Caco-2 (cell line): ENCODE results near the gene COQ6. TPM values are rescaled to one million over a fixed set of nuclear protein-coding genes. Genes with fewer than 3 reads are reported as not detected.
"Not testable (repeated sequence)": the region's sequence is repeated elsewhere in the genome, so short reads cannot be mapped to it uniquely, and the experiment has no call there.

ENCODE experiments used
- BruUV-seq: library from RNA; stranded (reverse); fragments of 400-500 nt; replicated peaks from 2 replicates; lab custom pipeline; 2021; lab: Mats Ljungman, UMichigan
- CTCF ChIA-PET: fragments of 300-600 bp; sonication (Branson Sonifier 250); formaldehyde crosslinking; loops from one replicate; lab custom pipeline; 2022; ENCODE audit warnings: antibody characterized with exemption; lab: Charles Lee
- POLR2A ChIA-PET: fragments of 300-600 bp; sonication (Branson Sonifier 250); formaldehyde crosslinking; loops from one replicate; lab custom pipeline; 2022; ENCODE audit warnings: antibody characterized with exemption; lab: Charles Lee
- DNase-seq, 2 experiments: peaks; one replicate each; pipeline versions ENCODE4 v3.0.0 to v3.0.0-alpha.2; 2020 to 2022
- H3K27me3 ChIP-seq: replicated peaks from 2 replicates; pipeline ENCODE4 v1.6.0; 2011; ENCODE audit warnings: low read length; ENCODE audit not compliant: control insufficient read depth, insufficient read depth
- H3K36me3 ChIP-seq: 2 replicates; pipeline ENCODE4 v1.5.1; 2011; ENCODE audit warnings: low read length; ENCODE audit not compliant: control insufficient read depth, insufficient read depth
- H3K4me1 ChIP-seq: fragments of 250-450 bp; sonication (Bioruptor Pico); 2 replicates; pipeline ENCODE4 v1.5.1; 2020; ENCODE audit warnings: mild to moderate bottlenecking
- H3K4me3 ChIP-seq: 2 replicates; pipeline ENCODE4 v1.5.1; 2011; ENCODE audit warnings: low read depth, mild to moderate bottlenecking, control low read depth, low read length
- H3K9me3 ChIP-seq: fragments of 250-450 bp; sonication (Bioruptor Pico); 2 replicates; pipeline ENCODE4 v1.5.1; 2020; ENCODE audit warnings: mild to moderate bottlenecking, moderate library complexity
- H3K27ac Mint-ChIP-seq: one replicate; pipeline ENCODE4 v1.8.0; 2022; ENCODE audit warnings: mixed read lengths; ENCODE audit not compliant: unreplicated experiment
- H3K27me3 Mint-ChIP-seq: one replicate; pipeline ENCODE4 v1.8.0; 2022; ENCODE audit warnings: mixed read lengths; ENCODE audit not compliant: insufficient read depth, unreplicated experiment
- H3K36me3 Mint-ChIP-seq: one replicate; pipeline ENCODE4 v1.8.0; 2022; ENCODE audit warnings: mild to moderate bottlenecking, mixed read lengths; ENCODE audit not compliant: insufficient read depth, unreplicated experiment
- H3K4me1 Mint-ChIP-seq: one replicate; pipeline ENCODE4 v1.8.0; 2022; ENCODE audit warnings: low read depth, mixed read lengths; ENCODE audit not compliant: unreplicated experiment
- H3K4me3 Mint-ChIP-seq: one replicate; pipeline ENCODE4 v1.8.0; 2022; ENCODE audit warnings: mild to moderate bottlenecking, moderate library complexity, mixed read lengths; ENCODE audit not compliant: unreplicated experiment
- H3K9me3 Mint-ChIP-seq: one replicate; pipeline ENCODE4 v1.8.0; 2022; ENCODE audit warnings: mixed read lengths; ENCODE audit not compliant: unreplicated experiment
- CTCF ChIP-seq, 2 experiments: fragments of 200-600 bp in 1 of 2; IDR thresholded peaks; 1 replicate in 1 of 2; 2 replicates in 1 of 2; pipeline versions ENCODE4 v1.5.1 to v1.8.0; 2011 to 2022; ENCODE audit warnings: antibody characterized with exemption in 1 of 2, control low read depth in 1 of 2, inconsistent platforms in 1 of 2, low read depth in 1 of 2, low read length in 1 of 2, mild to moderate bottlenecking in 1 of 2, moderate library complexity in 1 of 2; ENCODE audit not compliant: insufficient read depth in 1 of 2, severe bottlenecking in 1 of 2, unreplicated experiment in 1 of 2
- intact Hi-C: fragments of 100-400 bp; cut with micrococcal nuclease; formaldehyde crosslinking; loops from one replicate; pipeline ENCODE4 v1.10.0; 2022; ENCODE audit not compliant: unreplicated experiment
- total RNA-seq: library from RNA; stranded (reverse); gene quantifications from 2 replicates; pipeline ENCODE4 v1.2.3, GENCODE V29; 2022

COQ6 gene
- total RNA-seq, 1 experiment from 2014 or later, result 21.3 TPM

- Mint-ChIP-seq H3K4me3 (no peak overlapping the region), H3K27ac (peak overlapping the region; percentile 60), H3K9me3 (no peaks in the 10 kb centered on the region), H3K4me1 (peaks cover 27% of the 10 kb centered on the region), H3K27me3 (no peaks in the 10 kb centered on the region), H3K36me3 (no peaks in the 10 kb centered on the region)
- intact Hi-C loops, result loop anchor here (2.0 to 5.0 kb wide), 3 partner anchors 21 to 47 kb away; partner anchors contain the start of genes BBOF1, COQ6, ENTPD5 and FAM161B
- TF ChIP-seq CTCF (IDR thresholded peaks at IDR 0.05; ENCODE audit: insufficient read depth in 1 of 2, low read depth in 1 of 2, low read length in 1 of 2, severe bottlenecking in 1 of 2, unreplicated experiment in 1 of 2), result no peak
- Histone ChIP-seq H3K9me3 (no peaks in the 10 kb centered on the region), H3K36me3 (no peaks in the 10 kb centered on the region), H3K4me3 (no peak overlapping the region), H3K4me1 (peaks cover 45% of the 10 kb centered on the region), H3K27me3 (no peaks in the 10 kb centered on the region)
- ChIA-PET CTCF (interaction anchor here (0.7 to 1.0 kb wide), 2 partner anchors 20 to 27 kb away, joined by 3 read pairs; no protein-coding TSS in a partner anchor), POLR2A (interaction anchor here (0.6 to 1.5 kb wide), 3 partner anchors 21 to 326 kb away, joined by 3 to 10 read pairs (median 4); partner anchors contain the start of genes COQ6 and FAM161B)
- BruUV-seq, result no TSS peak
- DNase-seq, result peak in 1 of 2 experiments; percentile 9
Measured at GRCh38 chr14:73997944-73998447, 47.9 kb downstream of the COQ6 start.

- Mint-ChIP-seq H3K9me3 (no peaks in the 10 kb centered on the region), H3K27ac (peak overlapping the region; percentile 60), H3K4me3 (no peak overlapping the region), H3K27me3 (no peaks in the 10 kb centered on the region), H3K4me1 (peaks cover 27% of the 10 kb centered on the region), H3K36me3 (no peaks in the 10 kb centered on the region)
- no peaks in the 10 kb centered on the region for H3K9me3 ChIP-seq
- H3K4me1 ChIP-seq, result peaks cover 41% of the 10 kb centered on the region
- BruUV-seq, result no TSS peak
- no peak overlapping the region for H3K4me3 ChIP-seq
- no peaks in the 10 kb centered on the region for H3K36me3 ChIP-seq
- intact Hi-C loops, result loop anchor here (5.0 kb wide), 1 partner anchor 39 kb away; no protein-coding TSS in a partner anchor
- H3K27me3 ChIP-seq, result no peaks in the 10 kb centered on the region
- no peak for DNase-seq
- POLR2A ChIA-PET, result no interaction called here
- TF ChIP-seq CTCF (IDR thresholded peaks at IDR 0.05; ENCODE audit: insufficient read depth in 1 of 2, low read depth in 1 of 2, low read length in 1 of 2, severe bottlenecking in 1 of 2, unreplicated experiment in 1 of 2), result no peak
- CTCF ChIA-PET, result no interaction called here
Measured at GRCh38 chr14:73998726-73999125, 48.6 kb downstream of the COQ6 start.

- CTCF ChIA-PET, H3K27ac Mint-ChIP-seq, H3K9me3 Mint-ChIP-seq, DNase-seq, H3K27me3 ChIP-seq, H3K27me3 Mint-ChIP-seq, H3K9me3 ChIP-seq, H3K36me3 Mint-ChIP-seq, H3K4me3 ChIP-seq, H3K36me3 ChIP-seq, H3K4me1 Mint-ChIP-seq, H3K4me3 Mint-ChIP-seq, intact Hi-C loops, H3K4me1 ChIP-seq, POLR2A ChIA-PET, BruUV-seq: not testable (repeated sequence)
Measured at GRCh38 chr14:74005664-74006063, 55.6 kb downstream of the COQ6 start.
